ENCODE data around the gene ZMYND10. TPM values are rescaled to one million over a fixed set of nuclear protein-coding genes. Genes with fewer than 3 reads are reported as not detected.

ZMYND10 gene
- total RNA-seq, 1 donor from 2014 or later: 13.4 TPM

- TF ChIP-seq CTCF (conservative IDR thresholded peaks at IDR 0.05): no peak
- Mint-ChIP-seq H3K27ac (no peak overlapping the region), H3K4me1 (ENCODE audit: unreplicated experiment) (peaks cover 43% of the 10 kb centered on the region), H3K36me3 (no peaks in the 10 kb centered on the region), H3K27me3 (no peaks in the 10 kb centered on the region), H3K9me3 (no peaks in the 10 kb centered on the region), H3K4me3 (no peak overlapping the region)
- DNase-seq (ENCODE audit: extremely low spot score, unreplicated experiment): no peak
Observed at GRCh38 chr3:50354850-50355249, 9.3 kb upstream of the ZMYND10 start.

DNA sequence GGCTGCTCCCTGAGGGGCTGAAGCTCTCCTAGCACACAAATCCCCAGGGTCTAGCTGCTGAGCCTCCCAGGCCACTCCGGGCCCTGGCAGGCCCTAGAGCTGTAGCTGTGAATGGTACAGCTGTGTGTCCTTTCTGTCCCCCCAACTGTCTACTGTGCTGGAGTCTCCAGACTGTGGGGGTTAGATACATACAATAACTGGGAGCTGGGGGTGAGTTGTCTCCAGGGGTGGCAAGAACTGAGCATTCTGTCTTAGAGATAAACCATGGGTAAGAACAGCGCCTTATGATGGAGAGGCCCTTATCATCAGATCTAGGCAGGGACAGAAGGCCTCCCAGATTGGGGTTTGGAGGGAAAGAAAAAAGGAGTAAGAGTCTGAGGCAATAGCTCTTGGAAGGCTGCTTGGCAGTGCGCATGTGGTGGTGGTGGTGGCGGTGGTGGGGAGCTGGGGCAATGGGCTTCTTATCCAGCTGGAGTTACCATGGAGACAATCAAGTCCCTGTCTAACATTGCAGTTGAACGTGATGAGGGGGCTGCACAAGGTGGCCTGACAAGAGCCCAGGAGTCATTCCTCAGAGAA is 8.7 kb upstream of the ZMYND10 start:
- H3K4me1 Mint-ChIP-seq (ENCODE audit: unreplicated experiment): peaks cover 38% of the 10 kb centered on the region
- H3K4me3 Mint-ChIP-seq: peak overlapping the region; percentile 68
- no peaks in the 10 kb centered on the region for H3K27me3 Mint-ChIP-seq
- DNase-seq (ENCODE audit: extremely low spot score, unreplicated experiment): no peak
- no peaks in the 10 kb centered on the region for H3K36me3 Mint-ChIP-seq
- H3K9me3 Mint-ChIP-seq: no peaks in the 10 kb centered on the region
- TF ChIP-seq CTCF (conservative IDR thresholded peaks at IDR 0.05): no peak
- no peak overlapping the region for H3K27ac Mint-ChIP-seq

- H3K4me3 Mint-ChIP-seq: peak overlapping the region; percentile 31
- H3K27ac Mint-ChIP-seq: no peak overlapping the region
Observed at GRCh38 chr3:50353245-50354004, 7.9 kb upstream of the ZMYND10 start.

DNA sequence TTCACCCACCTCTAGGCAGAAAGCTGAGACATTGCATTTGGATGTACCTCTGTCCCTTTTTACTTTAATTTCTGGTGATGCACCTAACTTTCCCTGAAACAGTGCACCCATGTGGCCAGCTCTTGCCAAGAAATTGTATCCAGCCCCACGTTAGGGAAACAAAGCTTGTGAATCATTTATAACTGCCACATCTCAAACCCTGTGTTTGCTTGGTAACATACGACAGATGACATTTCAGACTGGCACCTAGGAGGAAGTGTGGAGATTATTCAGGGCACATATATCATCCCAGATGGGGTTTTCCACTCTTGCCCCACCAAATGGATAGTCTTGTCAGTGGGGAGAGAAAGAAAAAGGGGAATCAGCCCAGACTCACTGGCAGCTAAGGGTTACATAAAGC is 7.2 kb upstream of the ZMYND10 start:
- H3K36me3 Mint-ChIP-seq: no peaks in the 10 kb centered on the region
- no peaks in the 10 kb centered on the region for H3K27me3 Mint-ChIP-seq
- H3K4me1 Mint-ChIP-seq (ENCODE audit: unreplicated experiment): peaks cover 33% of the 10 kb centered on the region
- H3K27ac Mint-ChIP-seq: no peak overlapping the region
- peak; percentile 25 for TF ChIP-seq CTCF (conservative IDR thresholded peaks at IDR 0.05)
- H3K4me3 Mint-ChIP-seq: peak overlapping the region; percentile 65
- DNase-seq (ENCODE audit: extremely low spot score, unreplicated experiment): no peak
- no peaks in the 10 kb centered on the region for H3K9me3 Mint-ChIP-seq

More at GRCh38 chr3:50353245-50354004, 7.9 kb upstream of the ZMYND10 start:
- H3K36me3 Mint-ChIP-seq: no peaks in the 10 kb centered on the region
- DNase-seq (ENCODE audit: extremely low spot score, unreplicated experiment): no peak
- peaks cover 38% of the 10 kb centered on the region for H3K4me1 Mint-ChIP-seq (ENCODE audit: unreplicated experiment)
- no peak for TF ChIP-seq CTCF (conservative IDR thresholded peaks at IDR 0.05)
- H3K9me3 Mint-ChIP-seq: no peaks in the 10 kb centered on the region
- no peaks in the 10 kb centered on the region for H3K27me3 Mint-ChIP-seq

- peaks cover 25% of the 10 kb centered on the region for H3K4me1 Mint-ChIP-seq (ENCODE audit: unreplicated experiment)
- no peaks in the 10 kb centered on the region for H3K27me3 Mint-ChIP-seq
- H3K27ac Mint-ChIP-seq: peak overlapping the region; percentile 96
- DNase-seq (ENCODE audit: extremely low spot score, unreplicated experiment): no peak
- no peaks in the 10 kb centered on the region for H3K36me3 Mint-ChIP-seq
- H3K4me3 Mint-ChIP-seq: peak overlapping the region; percentile 97
- no peaks in the 10 kb centered on the region for H3K9me3 Mint-ChIP-seq
- TF ChIP-seq CTCF (conservative IDR thresholded peaks at IDR 0.05): no peak
Observed at GRCh38 chr3:50351323-50351697, 5.8 kb upstream of the ZMYND10 start.

Data from type B pancreatic cell (in vitro differentiated cells).